Esophagus muscularis mucosa (tissue), 2 donors: Measurements from ENCODE around the gene E2F4.

Experiments used
- POLR2A ChIP-seq: fragments of 450-650 bp; IDR thresholded peaks from one replicate; pipeline ENCODE4 v1.6.1; 2017; ENCODE audit warnings: antibody characterized with exemption, moderate library complexity, mild to moderate bottlenecking, low read depth
- POLR2AphosphoS5 ChIP-seq, 2 donors: sonication (generic); formaldehyde crosslinking; IDR thresholded peaks; one replicate each; pipeline ENCODE4 v1.6.1; 2017; ENCODE audit warnings: antibody characterized with exemption in 2 of 2

GRCh38 chr16:67240506-67240905, 48.6 kb downstream of the E2F4 start:
- TF ChIP-seq POLR2A: no peak
- no peak for TF ChIP-seq POLR2AphosphoS5 (IDR thresholded peaks at IDR 0.05)
